GM21381 (cell line): ENCODE data around the gene SEC61A1.

ENCODE experiments used
- ATAC-seq: cut with Tn5 transposase; IDR thresholded peaks from one replicate; pipeline ENCODE4 v1.9.1; 2021; ENCODE audit warnings: mild to moderate bottlenecking, moderate library complexity; ENCODE audit not compliant: unreplicated experiment

Gene SEC61A1

DNA sequence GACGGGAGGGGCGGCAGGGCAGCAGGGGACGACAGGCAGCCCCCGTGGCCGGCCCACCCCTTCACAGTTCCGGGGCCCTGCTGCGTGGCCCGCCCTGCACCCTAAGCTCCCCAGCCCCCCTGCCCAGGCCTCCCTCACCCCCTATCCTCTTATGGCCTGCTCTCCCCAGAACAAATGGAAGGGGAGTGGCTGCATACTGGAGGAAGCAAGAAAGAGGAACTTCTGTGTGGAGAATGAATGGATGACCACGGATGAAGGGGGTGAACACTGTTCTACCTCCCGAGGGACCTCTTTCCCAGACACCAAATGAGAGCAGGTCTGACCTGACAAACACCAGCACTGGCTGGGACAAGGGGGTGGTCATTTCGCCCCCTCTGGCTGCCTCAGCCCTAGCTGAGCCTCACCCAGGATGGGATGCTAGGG, 25.0 kb downstream of the SEC61A1 start:
- ATAC-seq: no peak

DNA sequence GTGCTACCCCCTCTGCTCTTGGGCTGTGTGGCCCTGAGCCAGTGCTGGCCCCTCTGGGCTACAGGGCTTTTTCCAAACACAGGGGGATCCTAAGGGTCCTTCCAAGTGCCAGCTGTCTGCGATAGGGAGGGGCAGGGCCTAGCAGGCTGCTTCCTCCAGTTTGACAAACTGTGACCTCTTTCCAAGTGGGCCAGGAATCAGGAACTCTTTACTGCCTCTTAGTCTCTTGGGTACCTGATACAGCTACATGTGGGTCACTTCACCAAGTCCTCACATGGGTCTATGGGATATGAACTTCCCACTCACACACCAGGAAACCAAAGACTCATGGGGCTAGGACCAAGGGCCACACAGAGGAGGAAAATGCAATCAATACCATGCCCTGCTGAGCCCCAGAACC, 25.4 kb downstream of the SEC61A1 start:
- no peak for ATAC-seq

DNA sequence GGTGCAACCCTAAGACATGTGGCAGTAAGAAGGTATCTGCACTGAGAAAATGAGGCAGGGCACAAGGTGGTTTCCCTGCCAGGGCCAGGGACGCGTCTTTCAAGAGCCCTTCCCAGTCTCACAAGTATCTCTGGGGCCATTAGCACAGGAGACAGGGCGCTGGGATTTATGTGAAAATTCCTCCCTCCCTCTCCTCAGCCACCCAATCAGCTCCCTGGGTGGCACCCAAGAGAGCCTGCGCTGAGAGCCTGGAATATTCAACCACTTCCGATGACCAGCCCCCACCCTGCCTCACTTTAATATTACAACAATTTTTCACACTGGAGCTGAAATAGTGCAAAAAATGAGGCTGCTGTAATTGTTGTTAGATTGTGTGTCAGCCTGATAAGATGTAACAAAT, 26.1 kb downstream of the SEC61A1 start:
- no peak for ATAC-seq

DNA sequence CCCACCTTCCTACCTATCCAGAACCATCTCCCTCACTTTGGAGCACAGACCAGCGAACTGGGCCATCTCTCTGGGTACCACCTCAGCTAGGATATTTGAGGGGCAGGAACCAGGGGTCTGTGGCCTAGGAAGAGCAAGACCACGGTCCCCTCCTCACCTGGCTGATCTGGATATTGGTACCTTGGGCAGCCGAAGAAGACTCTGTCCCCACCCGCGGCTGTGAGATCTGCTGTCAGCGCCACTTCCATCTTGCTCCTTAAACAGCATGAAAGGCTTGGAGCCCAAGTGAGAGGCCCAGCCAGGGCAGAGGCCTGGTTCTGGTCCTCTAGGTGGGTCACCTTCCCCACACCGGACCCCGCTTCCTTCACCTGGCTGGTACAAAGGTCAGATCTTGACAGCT, 26.6 kb downstream of the SEC61A1 start:
- no peak for ATAC-seq

DNA sequence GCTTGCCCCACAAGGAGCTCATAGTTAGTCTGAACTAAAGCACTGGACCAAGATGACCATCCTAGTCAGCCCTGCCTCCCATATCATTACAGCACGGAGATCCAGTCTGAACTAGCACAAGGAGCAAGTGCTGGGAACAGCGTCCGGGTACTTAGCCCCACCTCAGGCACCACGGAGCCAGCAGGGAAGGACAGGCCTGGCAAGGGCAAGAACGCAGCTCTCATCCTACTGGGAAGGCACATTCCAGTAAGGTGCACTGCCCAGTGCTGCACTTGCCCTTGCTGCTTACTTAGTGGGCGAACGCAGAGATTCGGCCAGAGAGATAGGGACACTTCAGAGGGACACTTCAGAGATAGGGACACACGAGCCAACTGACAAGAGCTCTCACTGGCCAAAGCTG, 27.6 kb downstream of the SEC61A1 start:
- ATAC-seq: no peak

DNA sequence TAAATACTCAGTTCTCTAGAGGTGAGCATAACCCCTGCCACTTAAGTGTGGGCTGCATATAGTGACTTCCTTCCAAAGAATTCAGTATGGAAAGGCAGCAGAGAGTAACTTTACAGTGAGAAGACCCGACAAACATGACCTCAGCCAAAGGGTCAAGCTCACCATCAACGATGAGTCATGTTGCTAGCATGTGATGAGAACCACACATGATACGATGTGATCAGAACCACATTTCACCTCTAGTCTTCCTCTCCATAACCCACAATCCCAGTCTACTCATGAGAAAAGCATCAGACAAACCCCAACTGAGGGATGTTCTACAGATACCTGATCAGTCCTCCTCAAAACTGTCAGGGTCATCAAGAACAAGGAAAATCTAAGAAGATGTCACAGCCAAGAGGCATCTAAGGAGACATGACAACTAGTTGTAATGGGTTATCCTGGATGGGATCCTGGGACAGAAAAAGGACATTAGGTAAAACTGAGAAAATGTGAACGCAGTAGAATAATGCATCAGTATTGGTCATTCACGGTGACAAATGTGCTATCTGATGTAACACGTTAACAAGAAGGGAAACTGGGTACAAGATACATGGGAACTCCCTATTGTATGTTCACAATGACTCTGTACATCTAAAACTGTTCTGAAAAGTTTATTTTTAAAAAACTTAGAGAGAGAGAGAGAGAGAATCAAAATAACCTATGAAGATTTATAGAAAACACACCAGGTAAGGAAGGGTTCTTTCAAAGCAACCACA, 28.3 kb downstream of the SEC61A1 start:
- ATAC-seq: no peak

DNA sequence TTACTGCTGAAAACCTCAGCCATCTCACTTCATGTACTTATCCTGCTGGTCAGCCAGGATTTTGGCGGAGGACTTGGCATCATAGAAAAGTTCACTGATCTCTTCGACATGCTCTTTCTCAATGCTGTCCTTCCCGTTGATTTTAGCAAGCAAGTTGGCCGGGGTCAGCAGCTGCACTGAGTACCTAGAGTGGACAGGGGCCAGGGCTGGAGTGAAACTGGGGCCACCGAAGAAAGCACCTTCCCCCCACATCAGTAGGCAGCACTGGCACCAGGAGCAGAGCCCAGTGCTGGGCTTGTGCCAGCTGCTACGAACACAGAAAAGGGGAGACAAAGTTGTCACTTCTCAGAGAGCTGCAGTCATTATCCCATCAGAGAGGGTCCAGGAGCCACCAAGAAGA, 29.0 kb downstream of the SEC61A1 start:
- no peak for ATAC-seq

DNA sequence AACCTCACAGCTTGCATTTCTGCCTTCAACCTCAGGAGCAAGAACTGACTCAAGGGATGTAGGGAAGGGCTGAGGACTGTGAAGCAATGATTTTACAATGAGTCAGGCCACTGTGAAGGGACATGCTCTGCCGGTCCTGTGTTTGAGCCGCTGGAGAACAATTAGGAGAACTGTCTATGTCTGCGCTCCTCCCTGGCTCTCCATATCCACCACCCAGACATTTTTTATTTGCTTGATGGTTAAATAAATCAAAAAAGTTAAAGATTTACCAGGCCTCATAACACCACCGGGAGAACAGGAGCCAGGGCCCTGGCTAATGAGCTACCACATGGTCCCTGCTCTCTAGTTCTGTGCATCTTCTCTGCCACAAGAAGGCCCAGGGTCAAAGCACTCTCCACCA, 29.6 kb downstream of the SEC61A1 start:
- no peak for ATAC-seq

DNA sequence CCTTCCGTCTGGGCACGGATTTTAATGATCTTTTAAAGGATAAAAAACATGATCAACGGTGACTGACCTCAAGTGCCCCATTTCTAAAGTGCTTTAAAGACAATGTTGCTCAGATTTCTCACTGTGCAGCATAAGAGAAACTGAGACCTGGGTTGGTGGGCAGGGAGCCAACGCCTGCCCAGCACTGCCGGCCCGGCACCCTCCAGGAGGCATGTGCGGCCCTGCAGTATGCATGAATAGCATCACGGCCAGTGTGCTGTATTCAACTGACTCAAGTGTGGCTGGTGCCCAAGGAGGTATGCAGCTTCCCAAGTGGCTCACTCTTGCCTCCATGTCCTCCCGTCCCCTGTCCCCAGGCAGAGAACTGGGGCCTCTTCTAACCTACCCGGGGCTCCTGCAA, 30.3 kb downstream of the SEC61A1 start:
- ATAC-seq: no peak

DNA sequence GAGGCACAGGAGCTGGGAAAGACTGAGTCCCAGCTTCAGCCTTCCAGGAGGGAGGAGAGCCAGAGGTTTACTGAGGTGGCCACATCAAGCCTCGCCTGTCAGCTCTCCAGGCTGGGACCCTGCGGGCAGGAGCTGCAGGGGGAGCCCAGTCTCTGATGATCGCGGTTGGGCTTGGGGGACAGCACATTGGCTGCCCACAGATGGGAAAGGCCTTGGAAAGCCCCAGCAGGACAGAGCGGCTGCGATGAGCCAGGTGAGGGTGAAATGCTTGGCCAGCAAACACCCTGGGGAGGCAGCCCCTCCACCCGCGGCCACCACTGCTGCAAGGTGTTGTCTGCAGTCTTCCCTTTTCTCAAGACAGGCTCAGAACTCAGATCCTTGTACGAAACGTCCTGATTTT, 31.2 kb downstream of the SEC61A1 start:
- no peak for ATAC-seq

DNA sequence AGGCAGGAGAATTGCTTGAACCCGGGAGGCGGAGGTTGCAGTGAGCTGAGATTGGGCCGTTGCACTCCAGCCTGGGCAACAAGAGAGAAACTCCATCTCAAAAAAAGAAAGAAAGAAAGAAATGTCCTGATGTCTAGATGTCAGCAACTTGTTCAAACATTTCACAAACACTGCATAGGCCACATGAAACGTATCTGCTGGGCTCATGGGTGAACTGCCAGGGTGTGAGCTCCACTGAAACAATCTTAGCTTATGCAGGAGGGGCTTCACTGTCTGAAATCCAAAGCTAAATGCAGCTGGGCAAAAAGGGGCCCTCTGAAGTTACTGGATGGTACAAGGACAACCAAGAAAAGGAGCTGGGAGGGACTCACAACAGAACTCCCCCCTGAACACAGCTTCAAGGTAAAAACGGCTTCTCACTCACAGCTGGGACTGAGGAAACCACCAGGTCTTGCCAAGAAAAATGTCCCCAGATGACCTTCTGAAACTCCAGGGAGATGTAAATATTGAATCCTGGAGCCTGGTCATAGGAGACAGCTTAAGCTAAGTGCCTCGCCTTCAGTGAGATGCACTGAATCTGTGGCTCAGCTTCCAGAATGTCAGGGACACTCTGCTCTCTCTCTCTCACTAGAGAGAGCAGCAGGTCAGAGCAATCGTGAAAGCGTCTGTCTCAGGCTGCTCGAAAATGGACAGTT, 31.9 kb downstream of the SEC61A1 start:
- no peak for ATAC-seq

DNA sequence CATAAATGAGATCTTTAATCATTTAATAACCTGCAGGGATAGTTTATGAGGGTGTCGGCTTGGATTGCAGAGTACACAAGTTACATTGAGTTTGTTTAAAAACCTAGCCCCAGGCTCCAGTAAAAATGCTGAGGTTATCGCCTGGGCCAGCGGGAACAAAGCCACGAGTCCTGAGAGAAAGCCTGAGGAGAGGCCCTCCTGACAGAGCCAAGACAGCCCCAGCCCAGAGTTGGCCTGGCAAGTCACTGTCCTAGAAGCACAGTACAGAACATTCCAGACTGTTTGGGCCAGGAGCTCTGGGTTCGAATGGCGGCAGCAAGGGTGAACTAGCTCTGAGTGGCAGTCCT, 32.4 kb downstream of the SEC61A1 start:
- no peak for ATAC-seq

DNA sequence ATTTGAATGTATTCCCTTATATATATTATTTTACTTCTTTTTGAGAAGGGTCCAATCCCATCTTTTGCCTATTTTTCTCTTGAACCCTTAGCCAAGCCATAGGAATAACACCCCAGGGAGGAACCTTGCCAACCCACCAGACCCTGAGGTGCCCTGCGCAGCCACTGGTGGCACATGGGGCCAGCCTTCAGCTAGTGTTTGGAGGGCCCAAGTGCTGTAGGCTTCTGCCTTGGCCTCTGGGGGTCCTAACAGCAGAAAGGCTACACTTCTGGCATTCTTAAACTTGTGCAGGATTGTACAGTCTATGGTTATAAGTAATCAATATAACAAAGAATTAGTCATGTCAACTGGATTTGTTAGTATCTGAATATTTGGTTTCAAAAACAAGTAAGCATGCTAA, 36.9 kb downstream of the SEC61A1 start:
- no peak for ATAC-seq

DNA sequence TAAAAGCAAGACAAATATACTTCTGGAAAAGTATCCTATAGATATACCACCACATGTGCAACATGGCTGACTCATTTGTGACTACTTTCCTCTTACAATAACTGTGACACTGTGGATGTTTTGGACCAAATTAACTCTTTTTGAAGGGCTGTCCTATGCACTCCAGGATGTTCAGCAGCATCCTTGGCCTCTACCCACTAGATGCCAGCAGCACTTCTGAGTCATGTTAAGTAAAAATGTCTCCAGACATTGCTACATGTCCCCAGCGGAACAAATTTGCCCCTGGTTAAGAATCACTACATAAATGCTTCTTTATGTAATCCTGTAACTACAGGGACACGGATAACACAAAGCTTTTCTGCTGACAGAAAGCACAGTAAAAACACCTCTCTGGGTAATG, 39.3 kb downstream of the SEC61A1 start:
- ATAC-seq: no peak

DNA sequence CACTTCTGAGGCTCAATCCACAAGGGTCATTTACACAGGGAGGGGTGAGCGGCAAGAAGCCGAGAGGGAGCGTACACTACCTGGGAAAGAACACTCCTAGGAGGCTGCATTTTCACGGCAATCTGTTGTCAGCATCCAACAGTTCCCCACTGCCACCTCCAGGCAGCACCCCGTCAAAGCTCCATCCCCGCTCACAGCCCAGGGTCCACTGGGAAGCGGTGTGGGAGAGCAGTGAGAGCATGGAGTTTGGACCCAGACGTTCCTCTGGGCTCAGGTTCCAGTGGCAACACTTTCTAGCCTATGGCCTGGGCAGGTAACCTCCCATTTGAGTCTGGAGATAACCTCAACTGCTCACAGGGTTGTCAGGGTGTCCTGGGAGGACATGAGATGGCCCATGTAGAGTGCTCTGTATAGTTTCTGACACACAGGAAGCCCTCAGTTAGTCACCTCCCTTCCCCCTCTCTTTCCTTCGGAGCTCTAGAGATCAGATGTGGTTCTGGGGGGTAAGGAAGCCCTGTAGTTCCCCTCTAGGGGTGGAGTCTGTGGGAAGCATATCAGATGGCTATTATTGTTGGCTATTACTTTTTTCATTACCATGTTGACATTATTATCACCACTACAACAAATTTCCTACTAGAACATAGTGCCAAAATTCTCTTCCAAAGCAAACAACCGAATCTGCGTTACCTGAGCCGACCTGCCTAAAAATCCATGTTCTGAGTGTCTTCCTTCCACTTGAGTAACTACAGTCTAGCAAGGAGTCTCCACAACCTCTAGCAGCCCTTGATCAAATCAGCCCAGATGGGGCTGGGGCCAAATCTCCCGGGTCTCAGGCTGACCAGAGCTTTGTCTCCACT, 42.3 kb downstream of the SEC61A1 start:
- no peak for ATAC-seq

DNA sequence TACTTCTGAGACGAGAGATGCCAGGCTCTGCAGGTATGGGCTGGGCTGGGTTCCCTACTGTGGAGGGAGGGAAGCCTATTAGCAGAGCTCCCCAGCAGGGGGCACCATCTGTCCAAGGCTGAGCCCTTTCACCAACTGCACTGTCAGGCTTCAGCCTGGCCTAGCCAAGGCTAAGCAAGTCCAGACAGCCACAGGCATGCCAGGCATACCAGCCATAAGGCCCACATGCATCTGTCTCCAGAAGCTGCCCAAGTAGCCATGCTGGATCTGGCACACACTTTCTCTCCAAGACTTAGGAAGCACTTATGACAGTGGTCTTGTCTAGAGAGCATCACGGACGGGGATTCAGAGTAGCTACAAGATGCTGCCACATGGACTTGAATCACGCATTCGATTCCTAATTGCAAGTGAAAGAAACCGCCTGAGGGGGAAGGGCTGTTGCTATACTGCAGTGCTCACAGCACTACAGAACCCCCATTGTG, 43.0 kb downstream of the SEC61A1 start:
- ATAC-seq: peak; percentile 58

DNA sequence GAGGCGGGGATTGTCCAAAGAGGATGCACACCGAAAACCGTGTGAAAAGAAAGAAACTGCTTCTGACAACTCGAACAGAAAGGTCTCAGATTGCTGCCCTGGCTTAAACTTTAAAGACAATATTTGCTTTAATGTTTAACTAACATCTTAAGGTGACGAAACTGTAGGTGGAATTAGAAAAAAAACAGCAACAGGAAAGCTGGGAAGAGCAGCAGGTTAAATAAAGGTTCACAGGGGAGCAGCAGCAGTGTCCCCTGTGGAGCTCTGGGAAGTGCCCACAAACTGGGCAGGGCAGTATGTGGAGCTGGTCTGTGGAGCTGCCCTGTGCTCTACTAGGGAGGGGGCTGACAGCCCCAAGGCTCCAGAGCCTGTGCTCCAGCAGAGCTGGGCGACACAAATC, 46.0 kb downstream of the SEC61A1 start:
- no peak for ATAC-seq

DNA sequence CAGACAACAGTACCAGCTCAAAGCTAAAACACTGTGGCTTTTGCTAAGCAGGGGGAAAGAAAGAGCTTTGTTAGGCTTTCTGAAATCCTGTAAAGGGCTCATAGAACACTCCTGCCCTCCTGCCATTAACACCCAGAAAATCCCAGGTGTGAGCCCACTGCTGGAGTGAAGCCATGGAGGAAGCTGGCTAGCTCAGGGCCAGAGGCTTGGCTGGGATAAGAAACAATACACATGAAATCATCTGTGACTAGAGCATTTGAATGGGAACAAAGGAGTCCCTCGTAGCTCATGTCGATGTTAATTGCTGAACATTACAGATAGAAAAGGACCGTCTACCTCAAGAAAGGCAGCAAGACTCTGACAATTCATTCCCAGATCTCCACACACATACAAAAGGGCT, 47.9 kb downstream of the SEC61A1 start:
- no peak for ATAC-seq

DNA sequence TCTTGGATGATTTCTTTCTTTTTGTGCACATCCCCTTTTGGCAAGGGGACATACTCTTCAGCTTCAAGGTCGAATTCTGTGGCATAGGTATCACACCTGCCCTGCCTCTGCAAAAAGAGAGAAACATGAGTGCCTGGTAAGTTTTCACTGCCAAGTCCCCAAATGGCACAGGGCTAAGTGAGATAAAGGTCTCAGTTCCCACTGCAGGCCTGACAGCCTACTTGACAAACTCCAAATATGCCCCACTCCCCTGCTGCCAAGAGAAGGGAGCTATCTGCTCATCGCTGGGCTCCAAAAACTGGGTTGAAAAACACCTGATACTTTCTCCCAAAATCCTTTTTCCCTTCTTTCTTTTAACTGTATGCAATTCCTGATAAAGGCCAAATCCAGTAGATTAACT, 48.4 kb downstream of the SEC61A1 start:
- ATAC-seq: no peak

DNA sequence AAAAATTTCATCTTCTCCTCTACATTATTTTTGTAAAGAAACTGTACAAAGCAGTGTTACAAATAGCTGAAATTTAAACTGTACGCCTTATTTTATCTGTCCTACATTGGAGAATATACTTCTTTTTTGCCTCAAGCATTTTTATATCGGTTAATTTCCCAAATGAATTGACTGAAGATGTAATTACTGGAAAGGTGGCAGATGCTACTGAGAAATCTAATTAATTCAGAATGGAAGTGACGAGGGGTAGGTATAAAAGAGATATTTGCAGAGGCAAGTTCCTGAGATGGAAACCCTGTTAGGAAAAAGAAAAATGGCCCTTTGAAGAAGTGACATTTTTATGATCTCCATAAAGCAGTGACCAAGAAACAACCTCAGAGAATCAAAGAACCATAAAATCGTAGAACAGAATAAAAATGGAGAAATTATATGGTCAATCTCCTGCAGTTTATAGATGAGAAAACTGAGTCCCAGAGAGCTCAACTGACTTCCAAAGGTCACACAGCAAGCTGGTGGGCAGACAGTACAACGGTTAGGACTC, 51.0 kb downstream of the SEC61A1 start:
- no peak for ATAC-seq

DNA sequence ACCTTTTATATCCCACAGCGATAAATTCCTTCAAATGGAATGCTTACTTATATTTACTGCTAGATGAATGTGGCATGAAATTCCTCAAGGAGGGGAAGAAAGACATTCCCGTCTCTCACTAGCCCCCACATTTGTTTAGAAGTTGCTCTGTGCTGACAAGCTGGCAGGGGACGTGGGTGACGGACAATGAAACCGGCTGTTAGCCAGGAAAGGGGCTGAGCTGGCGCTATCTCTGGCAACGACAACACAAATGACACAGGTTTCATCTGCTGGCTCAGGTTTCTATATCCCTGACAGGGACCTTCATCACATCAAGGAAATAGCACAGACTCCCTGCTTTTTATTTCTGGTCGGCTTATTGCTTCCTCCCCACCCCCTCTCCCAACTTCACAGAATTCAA, 55.6 kb downstream of the SEC61A1 start:
- no peak for ATAC-seq
